A673 (cell line): ENCODE results near the gene HIGD1A. TPM values are rescaled to one million over a fixed set of nuclear protein-coding genes. Genes with fewer than 3 reads are reported as not detected.

ENCODE experiments used
- BruUV-seq: library from RNA; stranded (reverse); fragments of 400-500 nt; replicated peaks from 2 replicates; lab custom pipeline; 2021; lab: Mats Ljungman, UMichigan
- CTCF ChIA-PET: fragments of 300-600 bp; sonication (Branson Sonifier 250); formaldehyde crosslinking; loops from one replicate; lab custom pipeline; 2022; ENCODE audit warnings: antibody characterized with exemption; lab: Charles Lee
- POLR2A ChIA-PET: fragments of 300-600 bp; sonication (Branson Sonifier 250); formaldehyde crosslinking; loops from one replicate; lab custom pipeline; 2022; ENCODE audit warnings: antibody characterized with exemption; ENCODE audit not compliant: low non-redundant PET; lab: Charles Lee
- DNase-seq: peaks from one replicate; pipeline ENCODE4 v3.0.0-alpha.2; 2015; ENCODE audit warnings: low spot score
- H3K27ac ChIP-seq: fragments of 200-600 bp; sonication (generic); 2 replicates; pipeline ENCODE4 v1.5.1; 2016; ENCODE audit warnings: mixed run types, low read depth, mild to moderate bottlenecking, mixed read lengths, antibody characterized with exemption, low read length; ENCODE audit not compliant: poor library complexity, severe bottlenecking
- H3K27me3 ChIP-seq: fragments of 200-600 bp; sonication (generic); replicated peaks from 2 replicates; pipeline ENCODE4 v1.6.1; 2017; ENCODE audit warnings: mixed run types, low read depth, mild to moderate bottlenecking, mixed read lengths, antibody characterized with exemption, low read length; ENCODE audit not compliant: insufficient read depth, poor library complexity
- H3K36me3 ChIP-seq: fragments of 200-600 bp; sonication (generic); 2 replicates; pipeline ENCODE4 v1.6.1; 2016; ENCODE audit warnings: mixed run types, mild to moderate bottlenecking, mixed read lengths, antibody characterized with exemption, low read length; ENCODE audit not compliant: insufficient read depth, poor library complexity, severe bottlenecking
- H3K4me1 ChIP-seq: fragments of 200-600 bp; sonication (generic); 2 replicates; pipeline ENCODE4 v1.6.1; 2017; ENCODE audit warnings: mixed run types, mild to moderate bottlenecking, mixed read lengths, antibody characterized with exemption, low read length; ENCODE audit not compliant: insufficient read depth, poor library complexity, severe bottlenecking
- H3K4me3 ChIP-seq: fragments of 200-600 bp; sonication (generic); 2 replicates; pipeline ENCODE4 v1.5.1; 2016; ENCODE audit warnings: low read depth, mixed run types, mild to moderate bottlenecking, mixed read lengths, low read length; ENCODE audit not compliant: poor library complexity, severe bottlenecking
- H3K9me3 ChIP-seq: fragments of 200-600 bp; sonication (generic); 2 replicates; pipeline ENCODE4 v1.6.1; 2016; ENCODE audit warnings: mixed run types, low read depth, mild to moderate bottlenecking, mixed read lengths, antibody characterized with exemption, low read length; ENCODE audit not compliant: poor library complexity, severe bottlenecking
- CTCF ChIP-seq: fragments of 300-800, 200-600 bp; sonication (generic); conservative IDR thresholded peaks from 2 replicates; pipeline ENCODE4 v1.5.1; 2017; ENCODE audit warnings: low read depth, mild to moderate bottlenecking, antibody characterized with exemption, low read length, moderate library complexity, mixed read lengths
- EZH2 ChIP-seq: fragments of 200-600 bp; sonication (generic); IDR thresholded peaks from 2 replicates; pipeline ENCODE4 v1.6.1; 2017; ENCODE audit warnings: borderline replicate concordance, low read depth, mild to moderate bottlenecking, mixed read lengths, antibody characterized with exemption, low read length; ENCODE audit not compliant: poor library complexity, severe bottlenecking
- intact Hi-C: fragments of 100-400 bp; cut with micrococcal nuclease; formaldehyde crosslinking; loops from one replicate; pipeline ENCODE4 v1.10.0; 2022; ENCODE audit not compliant: unreplicated experiment
- total RNA-seq: library from RNA; stranded (reverse); gene quantifications from 2 replicates; pipeline ENCODE4 v1.2.3, GENCODE V29; 2021

Gene HIGD1A
- total RNA-seq, 1 experiment from 2014 or later, result 50.6 TPM

DNA sequence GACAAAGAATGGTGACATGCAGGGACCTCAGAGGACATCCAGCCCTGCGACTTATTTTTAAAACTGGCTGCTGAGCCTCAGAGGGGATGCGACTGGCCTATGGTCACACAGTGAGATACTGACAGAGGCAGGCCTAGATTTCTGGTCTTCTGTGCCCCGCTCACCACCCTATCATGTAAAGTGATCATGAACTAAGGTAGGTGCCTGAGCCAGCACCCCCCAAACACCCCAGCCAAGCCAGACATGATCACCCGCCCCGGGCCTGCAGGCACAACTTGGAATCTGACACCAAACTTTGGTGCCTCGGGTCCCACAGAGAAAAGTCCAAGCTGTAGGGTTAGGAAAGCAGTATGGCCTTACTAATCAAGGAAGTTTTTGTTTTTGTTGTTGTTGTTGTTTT, 67.8 kb downstream of the HIGD1A start:
- H3K36me3 ChIP-seq, result no peaks in the 10 kb centered on the region
- H3K9me3 ChIP-seq, result no peaks in the 10 kb centered on the region
- TF ChIP-seq CTCF (no peak), EZH2 (no peak)
- no peaks in the 10 kb centered on the region for H3K4me1 ChIP-seq
- H3K27ac ChIP-seq, result no peak overlapping the region
- intact Hi-C loops, result no loop called here
- no peak overlapping the region for H3K4me3 ChIP-seq
- ChIA-PET POLR2A (no interaction called here), CTCF (no interaction called here)
- H3K27me3 ChIP-seq, result no peaks in the 10 kb centered on the region
- DNase-seq, result no peak
- BruUV-seq, result no TSS peak

- H3K4me1 ChIP-seq, result no peaks in the 10 kb centered on the region
- ChIA-PET CTCF (no interaction called here), POLR2A (no interaction called here)
- DNase-seq, result no peak
- intact Hi-C loops, result no loop called here
- H3K4me3 ChIP-seq, result no peak overlapping the region
- no TSS peak for BruUV-seq
- H3K36me3 ChIP-seq, result no peaks in the 10 kb centered on the region
- no peaks in the 10 kb centered on the region for H3K9me3 ChIP-seq
- no peak overlapping the region for H3K27ac ChIP-seq
- TF ChIP-seq EZH2 (no peak), CTCF (no peak)
- H3K27me3 ChIP-seq, result no peaks in the 10 kb centered on the region
Observed at GRCh38 chr3:42736081-42736480, 68.2 kb downstream of the HIGD1A start.

DNA sequence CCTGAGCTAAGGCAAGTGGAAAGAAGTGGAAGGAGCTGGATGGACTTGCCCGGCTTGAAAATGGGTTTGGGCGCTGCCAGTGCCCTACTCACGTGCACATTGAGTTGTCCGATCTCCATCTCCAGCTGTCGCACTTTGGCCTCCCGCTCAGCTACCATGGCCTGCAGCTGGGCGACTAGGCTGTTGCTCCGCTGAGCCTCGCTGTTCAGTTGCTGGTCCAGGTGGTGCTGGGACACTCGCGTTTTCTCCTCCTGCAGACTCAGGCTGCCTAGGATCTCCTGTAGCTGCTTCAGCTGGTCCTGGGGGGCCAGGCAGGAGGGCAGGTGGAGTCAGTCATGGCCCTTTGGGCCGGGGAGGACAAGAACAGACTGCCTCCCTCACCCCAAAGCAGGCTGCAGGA, 68.7 kb downstream of the HIGD1A start:
- Histone ChIP-seq H3K36me3 (no peaks in the 10 kb centered on the region), H3K4me3 (no peak overlapping the region), H3K9me3 (no peaks in the 10 kb centered on the region), H3K27me3 (no peaks in the 10 kb centered on the region), H3K27ac (no peak overlapping the region), H3K4me1 (no peaks in the 10 kb centered on the region)
- no peak for DNase-seq
- CTCF ChIA-PET, result no interaction called here
- intact Hi-C loops, result no loop called here
- TF ChIP-seq CTCF (no peak), EZH2 (no peak)
- BruUV-seq, result no TSS peak
- POLR2A ChIA-PET, result no interaction called here
